NCI-H2081 (cell line): ENCODE measurements around the gene TRPM2.
A peak's percentile ranks its signal among the peaks of the same experiment; 100 is the strongest.

Experiments used
- DNase-seq, 2 experiments: peaks; one replicate each; lab custom pipeline; 2025; lab: John Stamatoyannopoulos, UW

TRPM2 gene

GRCh38 chr21:44444286-44444931 is 91.0 kb downstream of the TRPM2 start:
- DNase-seq: no peak

- DNase-seq: no peak
Observed at GRCh38 chr21:44445145-44445812, 91.9 kb downstream of the TRPM2 start.

DNA sequence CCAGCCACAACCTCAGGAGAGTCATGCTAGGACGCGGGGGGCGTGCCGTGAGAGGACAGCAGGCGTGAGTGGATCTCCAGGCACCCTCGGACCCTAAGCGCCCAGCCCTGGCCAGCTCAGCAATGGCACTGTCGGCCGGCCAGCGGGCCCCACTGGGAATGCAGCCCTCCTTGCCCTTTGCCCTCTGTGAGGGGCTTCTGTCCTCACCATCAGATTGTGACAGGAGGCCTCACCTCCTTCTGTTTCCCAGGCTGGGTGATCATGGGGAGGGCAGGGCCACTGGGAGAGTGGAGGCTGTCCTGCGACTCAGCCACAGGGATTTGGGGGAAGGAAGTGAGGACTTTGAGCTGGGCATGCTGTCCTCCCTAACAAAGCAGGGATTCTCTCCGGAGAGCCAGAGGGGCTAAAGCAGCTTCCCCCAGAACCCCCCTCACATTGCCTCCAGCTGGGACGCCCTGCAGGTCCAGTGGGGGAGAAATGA is 95.3 kb downstream of the TRPM2 start:
- DNase-seq: no peak

GRCh38 chr21:44449473-44450363 is 96.3 kb downstream of the TRPM2 start:
- DNase-seq: no peak

- DNase-seq: no peak
Observed at GRCh38 chr21:44450402-44450801, 97.0 kb downstream of the TRPM2 start.

GRCh38 chr21:44450999-44451398 is 97.6 kb downstream of the TRPM2 start:
- no peak for DNase-seq

DNA sequence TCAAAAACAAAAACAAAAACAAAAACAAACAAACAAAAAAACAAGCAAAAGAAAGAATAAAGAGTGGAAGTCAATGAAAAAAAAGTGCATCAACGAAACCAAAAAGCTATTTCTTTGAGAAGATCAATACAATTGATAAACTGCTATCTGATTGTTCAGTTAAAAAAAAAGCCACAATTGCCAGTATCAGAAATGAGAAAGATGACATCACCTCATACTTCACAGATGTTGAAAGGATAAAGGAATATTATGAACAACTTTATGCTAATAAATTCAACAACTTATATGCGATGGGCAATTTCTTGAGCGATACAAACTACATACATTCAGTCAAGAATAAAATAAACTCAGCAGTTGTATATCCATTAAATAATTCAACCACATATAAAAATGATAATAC is 99.7 kb downstream of the TRPM2 start:
- DNase-seq: no peak

- no peak for DNase-seq
Observed at GRCh38 chr21:44454058-44454457, 100.6 kb downstream of the TRPM2 start.

GRCh38 chr21:44454747-44455523 is 101.5 kb downstream of the TRPM2 start, which contains the start of gene LRRC3:
TSS of gene LRRC3 (plus strand) at chr21:44455510. CDS start at chr21:44456645, 1,135 bp downstream.
- DNase-seq: peak; percentile 3 to 7

- peak in 1 of 2 experiments; percentile 1 for DNase-seq
Observed at GRCh38 chr21:44455524-44456213, 102.2 kb downstream of the TRPM2 start.

- DNase-seq: no peak
Observed at GRCh38 chr21:44456214-44456914, 102.9 kb downstream of the TRPM2 start.

DNA sequence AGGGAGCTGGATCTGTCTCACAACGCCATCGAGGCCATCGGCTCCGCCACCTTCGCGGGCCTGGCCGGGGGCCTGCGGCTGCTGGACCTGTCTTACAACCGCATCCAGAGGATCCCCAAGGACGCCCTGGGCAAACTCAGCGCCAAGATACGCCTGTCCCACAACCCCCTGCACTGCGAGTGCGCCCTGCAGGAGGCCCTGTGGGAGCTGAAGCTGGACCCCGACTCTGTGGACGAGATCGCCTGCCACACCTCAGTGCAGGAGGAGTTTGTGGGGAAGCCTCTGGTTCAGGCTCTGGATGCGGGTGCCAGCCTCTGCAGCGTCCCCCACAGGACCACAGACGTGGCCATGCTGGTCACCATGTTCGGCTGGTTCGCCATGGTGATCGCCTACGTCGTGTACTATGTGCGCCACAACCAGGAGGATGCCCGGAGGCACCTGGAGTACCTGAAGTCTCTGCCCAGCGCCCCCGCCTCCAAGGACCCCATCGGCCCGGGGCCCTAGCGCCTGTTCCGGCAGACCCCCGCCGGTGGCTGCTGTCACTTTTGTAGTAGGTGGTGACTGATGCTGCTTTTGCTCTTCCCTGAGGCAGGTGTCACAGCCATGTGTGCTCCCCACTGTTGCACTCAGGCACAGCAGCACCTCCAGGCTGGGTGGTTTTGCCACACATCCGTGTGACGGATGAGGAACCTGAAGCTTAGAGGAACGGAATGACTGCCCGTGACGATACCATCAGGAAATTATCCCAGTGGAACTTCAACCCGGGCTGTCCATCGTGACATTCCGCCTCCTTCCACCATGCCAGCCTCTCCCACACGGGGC is 103.7 kb downstream of the TRPM2 start:
- DNase-seq: no peak

DNA sequence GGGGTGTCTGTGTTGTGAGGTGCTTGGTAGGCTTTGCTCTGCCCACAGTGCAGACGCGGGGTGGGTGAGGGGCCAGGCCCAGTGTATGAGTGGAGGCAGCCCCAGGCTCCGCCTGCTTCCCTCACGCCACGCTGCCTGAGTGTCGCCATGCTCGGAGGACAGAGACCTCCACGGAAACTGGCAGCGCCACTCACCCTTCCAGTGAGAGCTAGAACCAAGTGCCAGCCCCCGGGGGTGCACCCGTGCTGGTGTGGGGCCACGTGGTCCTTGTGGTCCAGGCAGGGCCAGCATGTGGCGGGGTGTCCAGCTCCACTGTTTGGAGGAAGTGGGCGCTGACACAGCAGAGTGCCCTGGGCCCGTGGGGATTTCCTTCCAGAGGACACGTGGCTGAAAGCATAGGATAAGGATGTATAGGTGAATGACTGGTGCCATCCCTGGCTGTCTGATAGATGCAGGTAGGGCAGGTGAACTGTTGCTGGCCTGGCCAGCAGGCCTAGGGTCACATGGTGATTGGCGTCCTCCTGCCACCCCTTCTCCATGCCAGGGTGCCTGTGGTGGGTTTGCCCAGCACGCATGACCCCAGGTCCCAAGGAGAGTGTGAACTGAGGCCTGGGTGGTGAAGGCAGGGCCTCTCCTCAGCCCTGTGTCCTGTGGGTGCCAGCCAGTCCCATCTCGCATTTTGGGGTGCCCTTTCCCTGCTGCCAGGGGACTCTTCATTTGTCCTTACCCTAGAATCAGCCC is 105.7 kb downstream of the TRPM2 start:
- DNase-seq: peak in 1 of 2 experiments; percentile 8

- no peak for DNase-seq
Observed at GRCh38 chr21:44459712-44460440, 106.5 kb downstream of the TRPM2 start.

- no peak for DNase-seq
Observed at GRCh38 chr21:44460441-44460755, 107.0 kb downstream of the TRPM2 start.

- no peak for DNase-seq
Observed at GRCh38 chr21:44461005-44461404, 107.6 kb downstream of the TRPM2 start.

- DNase-seq: no peak
Observed at GRCh38 chr21:44461464-44462001, 108.1 kb downstream of the TRPM2 start.
